OCI-LY7 (cell line): ENCODE results near the gene OCSTAMP.

ENCODE experiments used
- CTCF ChIP-seq: fragments of 200-600 bp; sonication (generic); conservative IDR thresholded peaks from 2 replicates; pipeline ENCODE4 v1.5.1; 2014; ENCODE audit warnings: mild to moderate bottlenecking, antibody characterized with exemption, low read length, moderate library complexity, mixed read lengths
- EZH2phosphoT487 ChIP-seq: fragments of 200-600 bp; sonication (generic); IDR thresholded peaks from 2 replicates; pipeline ENCODE4 v1.6.1; 2018; ENCODE audit warnings: low read depth, borderline replicate concordance, mild to moderate bottlenecking, mixed run types, antibody characterized with exemption, low read length, moderate library complexity, mixed read lengths

- no peak for TF ChIP-seq CTCF
- TF ChIP-seq EZH2phosphoT487 = no peak
Measured at GRCh38 chr20:46550461-46550860, at the start of gene OCSTAMP.
